Renal cortex interstitium (tissue), 11 donors: ENCODE measurements around the gene CDC73. TPM values are rescaled to one million over a fixed set of nuclear protein-coding genes. Genes with fewer than 3 reads are reported as not detected.
"Not testable (repeated sequence)": the region's sequence is repeated elsewhere in the genome, so short reads cannot be mapped to it uniquely, and the experiment has no call there.

Source experiments
- DNase-seq, 11 donors: peaks; one replicate each; pipeline ENCODE4 v3.0.0-alpha.2; 2013; ENCODE audit warnings: low read depth in 9 of 11, low spot score in 4 of 11; ENCODE audit errors: extremely low read depth in 1 of 11
- polyA plus RNA-seq, 3 donors: library from polyadenylated mRNA; unstranded; fragments of 120-200 nt; gene quantifications; one replicate each; pipeline ENCODE4 v1.2.1, GENCODE V29; 2013; ENCODE audit not compliant: insufficient read length in 3 of 3

The CDC73 gene
- polyA plus RNA-seq, 3 donors, result 41.4 to 46.1 (median 42.1) TPM

DNA sequence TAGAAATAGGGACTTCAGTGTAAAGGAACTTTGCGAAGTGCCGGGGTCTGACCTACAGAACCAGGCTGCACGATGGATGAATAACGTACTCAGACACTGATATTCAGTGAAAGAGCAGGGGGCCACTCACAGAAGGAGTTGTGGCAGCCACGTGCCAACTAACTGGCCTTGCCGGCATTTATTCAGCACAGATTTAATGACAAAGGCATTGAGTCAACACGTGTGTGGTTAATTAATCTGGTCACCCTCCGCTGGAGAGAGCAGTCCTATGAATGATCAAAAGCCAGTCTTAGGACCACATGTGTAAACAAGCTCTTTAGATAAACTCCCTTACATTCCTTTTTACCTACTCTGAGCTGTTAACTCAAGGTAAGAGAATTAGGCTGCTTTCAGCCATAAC, 70.8 kb downstream of the CDC73 start:
- DNase-seq, result no peak

DNA sequence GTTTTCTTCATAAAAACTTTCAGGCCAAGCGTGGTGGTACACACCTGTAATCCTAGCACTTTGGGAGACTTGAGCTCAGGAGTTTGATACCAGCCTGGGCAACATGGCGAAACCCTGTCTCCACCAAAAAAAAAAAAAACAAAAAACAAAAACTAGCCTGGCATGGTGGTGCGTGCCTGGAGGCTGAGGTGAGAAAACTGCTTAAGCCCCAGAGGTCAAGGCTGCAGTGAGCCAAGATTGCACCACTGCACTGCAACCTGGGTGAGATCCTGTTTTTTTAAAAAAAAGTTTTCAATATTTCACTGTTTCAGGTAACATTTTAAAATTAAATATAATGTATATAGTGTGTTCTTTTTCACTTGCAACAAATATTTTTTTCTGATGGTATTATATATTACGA, 78.1 kb downstream of the CDC73 start:
- DNase-seq, result no peak

DNA sequence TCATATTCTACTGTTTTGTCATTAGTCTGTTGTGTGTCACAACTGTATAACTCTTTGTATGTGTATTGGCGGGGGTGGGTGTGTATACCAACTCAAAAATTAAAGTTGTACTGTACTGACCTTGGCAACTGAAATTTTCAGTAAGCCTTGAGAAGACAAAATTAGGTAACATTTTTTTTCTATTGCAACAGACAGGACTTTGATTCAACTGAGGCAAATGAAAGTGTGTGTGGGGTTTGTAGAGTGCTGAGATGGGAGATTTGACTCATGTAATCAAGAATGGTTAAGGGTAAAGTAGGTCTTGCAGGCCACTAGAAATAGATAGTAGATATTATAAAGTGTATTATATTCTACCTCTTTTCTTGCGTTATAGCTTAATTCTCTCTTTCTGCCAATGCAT, 79.2 kb downstream of the CDC73 start:
- no peak for DNase-seq

DNA sequence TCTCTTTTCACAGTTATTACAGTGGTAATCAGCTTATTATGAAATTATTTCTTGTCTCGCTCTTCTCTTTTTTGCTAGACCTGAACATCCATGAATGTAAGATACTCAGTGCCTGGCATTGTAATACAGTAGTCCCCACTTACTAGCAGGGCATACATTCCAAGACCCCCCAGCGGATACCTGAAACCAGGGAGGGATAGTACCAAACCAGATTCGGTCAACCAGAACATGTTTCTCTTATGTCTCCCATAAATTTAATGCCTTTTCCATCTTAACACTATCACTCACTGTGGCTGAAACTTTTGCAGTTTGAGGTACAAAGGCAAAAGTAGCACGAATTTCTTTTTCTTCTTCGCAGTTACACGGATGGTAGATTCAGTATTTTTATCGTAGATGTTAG, 89.2 kb downstream of the CDC73 start:
- peak in 7 of 11 donors; percentile 16 to 55 (median 36) for DNase-seq

DNA sequence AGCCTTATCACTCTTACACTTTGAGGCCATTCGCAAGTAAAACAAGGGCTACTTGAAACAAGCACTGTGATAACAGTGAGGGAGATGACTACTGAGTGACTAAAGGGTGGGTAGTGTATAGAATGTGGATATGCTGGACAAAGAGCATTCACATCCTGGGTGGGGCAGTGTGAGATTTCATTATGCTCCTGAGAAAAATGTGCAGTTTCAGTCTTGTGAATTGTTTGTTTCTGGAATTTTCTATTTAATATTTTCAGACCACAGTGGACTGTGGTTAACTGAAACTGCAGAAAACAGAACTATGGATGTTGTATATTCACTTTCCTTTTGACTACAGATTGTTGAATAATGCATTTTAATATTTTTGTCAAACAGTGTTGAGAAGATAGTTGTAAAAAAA, 89.7 kb downstream of the CDC73 start:
- no peak for DNase-seq

DNA sequence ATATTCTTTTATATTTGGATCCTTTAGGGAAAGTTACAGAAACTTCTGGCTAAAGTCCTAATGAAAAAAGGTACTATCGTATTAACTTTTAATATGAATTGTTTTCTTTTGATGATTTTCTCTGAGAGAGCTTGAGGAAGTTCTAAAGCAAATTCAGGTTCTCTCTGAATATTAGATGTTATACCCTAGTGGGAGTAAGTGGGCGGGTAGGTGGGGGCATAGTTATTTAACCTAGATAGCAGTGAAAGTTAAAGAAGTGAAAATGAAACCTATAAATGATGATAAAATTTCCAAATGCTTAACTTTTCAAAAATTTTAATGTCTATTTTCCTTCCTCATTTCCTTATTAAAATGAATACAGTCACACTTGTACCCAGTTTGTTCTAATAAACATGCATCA, 90.8 kb downstream of the CDC73 start:
- no peak for DNase-seq

DNA sequence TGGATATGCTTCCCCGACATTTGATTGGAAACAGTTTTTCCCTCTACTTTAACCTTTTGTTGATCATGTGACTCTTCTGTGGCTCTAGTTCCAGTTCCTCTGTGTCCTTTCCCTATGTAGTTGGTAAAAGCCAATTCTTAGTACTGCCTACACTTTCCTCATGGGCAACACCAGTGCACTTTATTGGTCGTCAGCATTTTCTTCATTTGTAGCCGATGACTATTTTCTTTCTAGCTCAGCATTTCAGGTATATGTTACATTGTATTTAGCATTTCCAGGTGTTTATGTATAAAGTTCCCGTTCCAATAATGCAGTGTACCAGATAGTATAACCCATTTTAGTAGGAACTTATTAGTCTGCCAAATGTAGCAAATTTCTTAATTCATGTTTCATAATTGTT, 92.2 kb downstream of the CDC73 start:
- no peak for DNase-seq

DNA sequence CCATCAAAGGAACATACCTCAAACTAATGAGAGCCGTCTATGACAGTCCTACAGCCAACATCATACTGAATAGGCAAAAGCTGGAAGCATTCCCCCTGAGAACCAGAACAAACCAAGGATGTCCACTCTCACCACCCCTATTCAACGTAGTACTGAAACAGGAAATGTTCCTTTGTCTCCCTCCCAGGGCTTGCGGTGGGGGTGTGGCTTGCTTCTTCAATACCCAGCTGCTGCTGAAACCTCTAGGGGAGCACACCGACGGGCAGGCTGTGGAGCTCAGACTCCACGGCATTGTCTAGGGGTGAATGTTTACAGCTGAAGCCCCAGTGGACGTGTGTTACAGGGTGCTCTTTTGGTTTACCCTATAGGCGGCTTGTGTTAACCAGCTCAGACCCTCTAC, 95.1 kb downstream of the CDC73 start:
- no peak for DNase-seq

DNA sequence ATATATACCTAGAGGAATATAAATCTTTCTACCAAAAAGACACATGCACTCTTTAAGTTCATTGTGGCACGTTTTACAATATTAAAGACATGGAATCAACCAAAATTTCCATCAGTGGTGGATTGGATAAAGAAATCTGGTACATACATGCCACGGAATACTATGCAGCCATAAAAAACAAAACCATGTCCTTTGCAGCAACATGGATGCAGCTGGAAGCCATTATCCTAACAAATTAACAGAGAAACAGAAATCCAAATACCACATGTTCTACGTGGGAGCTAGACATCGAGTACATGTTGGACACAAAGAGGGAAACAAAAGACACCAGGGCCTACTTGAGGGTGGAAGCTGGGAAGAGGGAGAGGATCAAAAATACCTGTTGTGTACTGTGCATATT, 97.6 kb downstream of the CDC73 start:
- no peak for DNase-seq

DNA sequence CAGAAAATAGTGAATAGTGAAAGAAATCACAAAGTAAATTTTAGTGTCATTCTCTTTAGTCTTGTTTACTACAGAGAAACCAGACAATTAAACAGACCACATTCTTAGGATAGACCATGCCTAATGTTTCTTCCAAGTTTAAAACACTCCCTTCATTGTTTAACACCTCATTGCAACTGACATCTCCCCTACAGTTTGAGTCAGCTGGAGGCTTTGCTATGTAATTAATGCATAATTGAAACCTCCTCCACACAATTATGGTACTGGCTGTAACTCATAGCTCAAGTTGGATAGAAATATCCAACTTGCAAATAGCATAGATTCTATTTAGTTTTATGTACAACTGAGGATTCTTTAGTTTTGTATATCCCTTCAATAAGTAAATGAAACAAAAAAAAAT, 99.8 kb downstream of the CDC73 start:
- peak in 1 of 11 donors; percentile 17 for DNase-seq

DNA sequence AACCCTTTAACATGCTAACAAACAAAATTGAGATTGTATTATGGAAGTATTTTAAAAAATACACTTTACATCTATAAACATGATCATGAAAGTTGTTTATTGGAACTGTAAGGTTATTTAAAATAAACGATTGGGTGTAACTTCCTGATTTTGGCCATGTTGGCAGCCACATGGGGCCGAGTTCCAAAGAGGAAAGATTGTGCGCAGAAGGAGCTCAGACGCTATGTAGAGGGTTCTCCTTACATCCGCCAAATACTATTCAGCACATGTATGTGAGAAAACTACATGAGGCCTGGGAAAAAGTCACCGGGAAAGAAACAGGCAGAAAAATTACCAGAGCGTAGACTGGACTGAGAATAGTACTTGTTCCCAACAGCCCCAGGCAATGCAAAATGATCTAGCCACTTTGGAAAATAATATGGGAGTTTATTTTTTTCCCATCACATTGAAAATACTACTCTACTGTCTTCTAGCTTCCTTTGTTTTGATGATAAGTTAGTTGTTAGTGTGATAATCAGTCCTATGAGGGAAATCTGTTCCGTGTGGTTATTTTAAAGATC, 100.3 kb downstream of the CDC73 start:
- no peak for DNase-seq

DNA sequence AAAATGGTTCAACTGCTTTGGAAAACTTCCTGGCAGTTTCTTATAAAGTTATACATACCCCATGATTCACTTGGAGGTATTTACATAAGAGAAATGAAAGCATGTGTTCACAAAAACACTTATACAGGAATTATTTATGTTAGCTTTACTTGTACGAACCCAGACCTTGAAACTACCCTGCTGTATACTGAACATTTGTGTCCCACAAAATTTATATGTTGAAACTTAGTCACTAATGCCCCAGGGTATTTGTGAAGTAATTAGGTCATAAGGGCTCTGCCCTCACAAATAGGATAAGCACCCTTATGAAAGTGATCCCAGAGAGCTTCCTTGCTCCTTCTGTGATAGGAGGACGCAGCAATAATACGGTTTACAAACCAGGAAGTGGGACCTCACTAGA, 107.3 kb downstream of the CDC73 start:
- no peak for DNase-seq

DNA sequence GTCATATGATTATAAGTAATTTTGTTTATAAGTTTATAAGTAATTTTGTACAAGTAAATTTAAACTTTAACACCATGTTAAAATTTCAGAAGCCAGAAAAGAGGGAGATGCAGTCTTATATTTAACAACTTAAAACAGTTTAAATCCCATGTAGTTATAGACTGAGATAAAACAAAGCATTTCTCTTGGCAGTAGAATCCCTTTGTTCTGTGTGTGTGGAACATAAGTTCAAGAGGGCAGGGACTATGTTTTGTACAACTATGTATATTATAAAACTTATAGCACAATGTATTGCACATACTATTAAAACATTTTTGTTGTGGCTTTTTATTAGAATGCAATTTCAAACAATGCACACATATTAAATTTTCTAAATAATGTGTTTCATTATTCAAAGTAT, 109.3 kb downstream of the CDC73 start:
- DNase-seq, result not testable (repeated sequence)

DNA sequence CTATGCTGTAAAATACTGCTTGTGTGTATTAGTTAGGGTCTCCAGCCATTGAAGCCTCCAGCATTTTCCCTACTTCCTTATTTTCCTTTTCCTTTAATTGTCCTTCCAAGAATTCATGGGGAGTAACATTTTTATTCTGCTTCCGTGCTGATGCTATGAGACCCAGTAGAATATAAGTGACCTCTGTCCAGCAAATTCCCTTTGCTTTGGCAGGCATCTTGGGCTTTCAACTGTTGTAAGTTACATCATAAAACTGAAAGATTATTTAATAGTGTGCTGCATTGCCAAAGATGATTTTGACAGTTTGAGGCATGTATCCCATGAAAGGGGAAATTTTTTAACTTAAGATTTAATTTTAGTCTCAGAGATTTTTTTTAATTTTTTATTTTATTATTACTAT, 112.7 kb downstream of the CDC73 start:
- DNase-seq, result no peak

DNA sequence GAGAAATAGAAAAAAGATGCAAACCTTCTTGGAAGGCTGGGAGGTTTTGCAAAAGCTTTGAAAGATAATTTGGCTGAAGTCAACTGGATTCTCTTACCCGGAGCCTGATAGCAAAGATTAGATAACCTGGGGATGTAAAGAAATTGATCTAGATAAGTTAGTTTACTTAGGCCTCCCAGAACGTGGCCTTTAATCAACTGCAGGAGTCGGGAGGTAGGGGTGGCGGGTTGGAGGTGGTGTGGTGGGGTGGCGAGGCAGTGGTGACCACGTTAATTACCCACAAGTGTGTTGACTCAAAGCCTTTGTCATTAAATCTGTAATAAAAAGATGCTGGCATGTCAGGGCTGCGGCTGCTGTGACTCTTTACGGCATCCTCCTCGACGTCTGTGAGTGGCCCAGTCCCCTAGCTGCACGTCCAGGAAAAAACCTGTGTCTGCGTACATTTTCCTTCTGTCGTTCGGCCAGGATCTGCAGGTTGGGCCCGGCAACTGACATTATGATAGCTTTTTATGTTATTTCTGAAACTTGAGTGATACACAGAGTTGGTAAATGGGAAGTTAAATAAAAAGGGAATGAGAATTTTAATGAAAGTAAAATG, 115.6 kb downstream of the CDC73 start:
- no peak for DNase-seq

DNA sequence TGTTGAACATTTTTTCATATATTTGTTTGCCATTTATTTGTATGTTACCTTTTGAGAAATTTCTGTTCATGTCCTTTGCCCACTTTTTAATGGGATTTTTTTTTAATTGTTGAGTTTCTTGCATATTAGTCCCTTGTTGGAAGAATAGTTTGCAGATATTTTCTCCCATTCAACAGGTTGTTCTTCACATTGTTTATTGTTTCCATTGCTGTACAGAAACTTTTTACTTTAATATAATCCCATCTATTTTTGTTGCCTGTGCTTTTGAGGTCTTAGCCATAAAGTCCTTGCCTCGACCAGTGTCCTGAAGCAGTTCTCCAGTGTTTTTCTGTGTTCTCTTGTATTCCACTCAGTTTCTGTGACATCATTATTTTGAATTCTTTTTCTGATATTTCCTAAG, 118.8 kb downstream of the CDC73 start:
- no peak for DNase-seq

DNA sequence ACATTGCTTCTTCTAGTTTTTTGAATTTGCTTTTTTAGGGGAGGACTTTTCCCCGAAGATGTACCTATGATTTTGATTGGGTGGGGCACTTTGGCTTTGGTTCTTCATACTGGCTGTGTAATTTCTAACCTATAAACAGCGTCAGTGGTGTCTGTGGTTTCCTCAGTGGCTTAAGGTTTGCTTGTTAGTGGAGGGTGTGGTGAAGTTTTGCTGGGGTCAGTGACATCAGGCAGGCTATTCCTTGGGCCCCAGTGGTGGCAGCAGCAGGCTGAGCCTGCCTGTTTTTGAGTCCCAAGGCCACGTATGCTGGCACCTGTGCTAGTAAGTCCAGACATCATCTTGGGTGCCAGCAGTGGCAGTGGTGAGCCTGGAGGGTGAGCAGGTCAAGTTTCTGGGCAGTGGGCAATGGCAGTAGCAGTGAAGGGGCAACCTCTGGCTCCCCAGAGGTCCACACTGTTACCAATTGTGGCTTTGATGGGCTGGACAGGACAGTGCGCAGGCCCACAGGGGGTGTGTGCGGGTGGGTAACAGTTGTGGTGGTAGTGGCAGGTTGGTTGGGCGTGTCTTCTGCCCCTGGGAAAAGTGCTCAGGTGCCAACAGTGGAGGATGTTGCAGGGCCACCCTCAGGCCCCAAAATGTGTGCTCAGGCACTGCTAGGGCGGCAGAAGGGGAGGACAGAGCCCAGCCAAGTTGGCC, 119.4 kb downstream of the CDC73 start:
- DNase-seq, result no peak

DNA sequence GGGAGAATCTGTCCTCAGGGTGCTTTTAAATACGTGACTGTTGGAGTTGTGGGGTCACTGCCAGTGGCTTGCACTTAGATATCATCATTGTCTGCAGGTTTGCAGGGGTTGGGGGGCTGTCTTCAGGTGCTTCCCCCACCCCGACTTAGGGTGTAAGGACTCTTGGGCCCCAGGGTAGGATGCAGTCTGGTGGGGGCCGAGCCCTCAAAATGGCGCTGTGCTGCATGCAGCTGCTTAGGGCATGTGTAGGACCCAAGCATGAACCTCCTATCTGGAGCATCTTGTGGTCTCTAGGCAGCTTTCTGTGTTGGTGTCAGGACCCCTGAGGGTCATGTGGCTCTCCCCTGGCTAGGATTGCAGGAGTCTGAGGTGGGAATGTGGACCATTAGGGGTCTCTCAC, 120.2 kb downstream of the CDC73 start:
- no peak for DNase-seq

DNA sequence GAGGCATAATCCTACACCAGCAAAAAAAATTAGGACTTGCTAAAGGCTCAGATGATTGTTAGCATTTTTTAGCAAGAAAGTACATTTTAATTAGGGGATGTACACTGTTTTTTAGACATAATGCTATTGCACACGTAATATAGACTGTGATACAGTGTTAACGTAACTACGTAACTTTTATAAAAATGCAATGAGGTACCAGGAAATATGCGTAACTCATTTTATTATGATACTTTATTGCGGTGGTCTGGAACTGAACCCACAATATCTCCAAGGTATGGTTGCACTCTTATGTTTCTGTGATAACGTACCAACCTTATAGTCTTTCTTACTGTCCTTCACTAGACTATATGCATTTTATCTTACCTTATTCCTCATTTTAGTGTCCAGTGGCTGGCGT, 127.4 kb downstream of the CDC73 start:
- no peak for DNase-seq

DNA sequence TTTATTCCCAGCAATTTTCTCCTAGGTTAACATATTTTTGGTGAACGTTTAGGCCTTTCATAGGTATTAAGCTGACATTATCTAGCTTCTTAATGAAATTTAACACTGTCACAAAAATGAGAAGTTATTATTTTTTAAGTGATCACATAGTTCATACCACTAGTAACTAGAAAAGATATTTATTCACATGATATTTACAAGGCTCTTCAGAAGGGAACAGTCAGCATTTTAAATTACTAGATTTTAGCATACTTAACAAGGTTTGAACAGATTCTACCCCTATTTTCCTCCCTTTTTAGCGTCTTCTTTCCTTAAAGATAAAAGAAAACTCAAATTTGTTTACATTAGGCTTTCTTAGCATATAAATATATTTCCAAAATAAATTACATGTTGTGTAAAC, 130.1 kb downstream of the CDC73 start:
- no peak for DNase-seq

DNA sequence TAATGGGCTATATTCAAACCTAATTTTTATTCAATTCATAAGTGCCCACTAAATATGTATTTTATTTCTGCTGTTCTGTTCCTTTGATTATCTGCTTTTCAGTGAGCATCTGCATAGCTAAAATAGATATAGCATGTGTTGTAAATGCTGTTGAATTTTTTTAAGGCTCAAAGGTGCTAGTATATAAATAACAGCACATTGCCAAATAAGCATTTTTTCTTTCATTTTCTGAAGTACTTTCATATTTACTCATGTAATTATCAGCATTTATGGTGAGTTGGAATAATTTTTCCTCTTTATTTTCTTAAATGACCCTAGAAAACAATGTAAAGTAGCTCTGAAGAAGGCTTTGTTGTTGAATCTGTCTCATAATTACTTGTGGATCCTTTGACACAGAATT, 134.2 kb downstream of the CDC73 start:
- no peak for DNase-seq
